Measurements from ENCODE around the gene TPM3.
"Not testable (repeated sequence)": the region's sequence is repeated elsewhere in the genome, so short reads cannot be mapped to it uniquely, and the experiment has no call there.

DNA sequence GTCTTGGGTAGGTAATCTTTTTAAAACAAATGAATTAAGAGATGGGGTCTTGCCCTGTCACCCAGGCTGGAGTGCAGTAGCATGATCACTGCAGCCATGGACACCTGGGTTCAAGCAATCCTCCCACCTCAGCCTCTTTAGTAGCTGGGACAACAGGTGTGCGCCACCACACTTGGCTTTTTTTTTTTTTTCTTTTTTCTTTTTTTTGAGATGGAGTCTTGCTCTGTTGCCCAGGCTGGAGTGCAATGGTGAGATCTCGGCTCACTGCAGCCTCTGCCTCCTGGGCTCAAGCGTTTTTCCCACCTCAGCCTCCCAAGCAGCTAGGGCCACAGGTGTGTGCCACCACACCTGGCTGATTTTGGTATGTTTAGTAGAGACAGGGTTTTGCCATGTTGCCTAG is 39.2 kb upstream of the TPM3 start:
- TF ChIP-seq, protein P1, sequence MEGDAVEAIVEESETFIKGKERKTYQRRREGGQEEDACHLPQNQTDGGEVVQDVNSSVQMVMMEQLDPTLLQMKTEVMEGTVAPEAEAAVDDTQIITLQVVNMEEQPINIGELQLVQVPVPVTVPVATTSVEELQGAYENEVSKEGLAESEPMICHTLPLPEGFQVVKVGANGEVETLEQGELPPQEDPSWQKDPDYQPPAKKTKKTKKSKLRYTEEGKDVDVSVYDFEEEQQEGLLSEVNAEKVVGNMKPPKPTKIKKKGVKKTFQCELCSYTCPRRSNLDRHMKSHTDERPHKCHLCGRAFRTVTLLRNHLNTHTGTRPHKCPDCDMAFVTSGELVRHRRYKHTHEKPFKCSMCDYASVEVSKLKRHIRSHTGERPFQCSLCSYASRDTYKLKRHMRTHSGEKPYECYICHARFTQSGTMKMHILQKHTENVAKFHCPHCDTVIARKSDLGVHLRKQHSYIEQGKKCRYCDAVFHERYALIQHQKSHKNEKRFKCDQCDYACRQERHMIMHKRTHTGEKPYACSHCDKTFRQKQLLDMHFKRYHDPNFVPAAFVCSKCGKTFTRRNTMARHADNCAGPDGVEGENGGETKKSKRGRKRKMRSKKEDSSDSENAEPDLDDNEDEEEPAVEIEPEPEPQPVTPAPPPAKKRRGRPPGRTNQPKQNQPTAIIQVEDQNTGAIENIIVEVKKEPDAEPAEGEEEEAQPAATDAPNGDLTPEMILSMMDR (IDR thresholded peaks at IDR 0.05) = not testable (repeated sequence)
- not testable (repeated sequence) for TF ChIP-seq POLR2A (IDR thresholded peaks at IDR 0.05)
